ENCODE measurements around the gene SCAPER. TPM values are rescaled to one million over a fixed set of nuclear protein-coding genes. Genes with fewer than 3 reads are reported as not detected.

SCAPER gene
- total and polyA plus RNA-seq, 2 experiments from 2014 or later, result 27.0 to 35.7 TPM

- no peaks in the 10 kb centered on the region for H3K9me3 ChIP-seq (ENCODE audit: low read depth)
- no peak overlapping the region for H3K4me3 ChIP-seq
- no peaks in the 10 kb centered on the region for H3K27me3 ChIP-seq
- no peak for TF ChIP-seq CTCF (IDR thresholded peaks at IDR 0.05; ENCODE audit: low read depth, low read length)
- no peaks in the 10 kb centered on the region for H3K36me3 ChIP-seq
- H3K4me1 ChIP-seq (ENCODE audit: low read depth), result peaks cover 10% of the 10 kb centered on the region
- no peak for DNase-seq (ENCODE audit: low read depth in 1 of 2, low spot score in 1 of 2)
- H3K27ac ChIP-seq, result no peak overlapping the region
Measured at GRCh38 chr15:76426941-76427340, 478.2 kb downstream of the SCAPER start.

DNA sequence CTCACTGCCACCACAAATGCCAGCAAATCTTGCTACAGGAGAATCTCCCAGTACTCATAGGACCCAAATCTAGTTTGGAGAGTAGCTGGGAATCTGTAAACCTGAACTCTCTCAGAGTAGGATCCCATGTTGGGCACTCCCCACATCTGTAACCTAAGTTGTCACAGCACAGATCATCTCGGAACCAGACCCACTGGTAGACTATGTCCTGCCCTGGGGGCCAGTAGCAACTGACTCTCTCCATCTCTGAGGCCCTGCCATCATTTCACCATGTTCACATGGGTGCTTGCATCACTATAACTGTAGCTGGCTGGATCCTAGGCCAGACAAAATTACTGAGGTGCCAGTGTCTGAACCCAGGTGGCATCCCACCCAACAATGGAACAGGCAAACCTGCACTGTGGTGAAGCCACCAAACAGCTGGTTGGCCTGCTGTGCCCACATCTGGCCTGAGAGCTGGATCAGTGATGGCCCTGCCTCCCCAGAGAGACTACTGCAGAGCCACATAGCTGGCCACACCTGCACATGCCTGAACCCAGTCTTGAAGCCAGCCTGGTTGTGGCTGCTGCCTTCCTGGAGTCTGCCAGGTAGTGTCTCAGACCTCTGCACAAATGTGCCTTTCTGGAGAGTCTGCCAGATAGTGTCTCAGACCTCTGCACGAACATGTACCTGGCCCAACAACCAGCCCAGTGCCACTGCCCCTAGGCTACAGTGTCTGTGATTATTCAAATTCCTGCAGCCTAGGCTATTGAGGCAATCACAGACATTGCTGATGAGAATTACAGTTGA is 486.6 kb downstream of the SCAPER start:
- Histone ChIP-seq H3K27ac (no peak overlapping the region), H3K27me3 (no peaks in the 10 kb centered on the region), H3K36me3 (no peaks in the 10 kb centered on the region), H3K4me3 (no peak overlapping the region), H3K4me1 (ENCODE audit: low read depth) (peaks cover 1% of the 10 kb centered on the region), H3K9me3 (ENCODE audit: low read depth) (no peaks in the 10 kb centered on the region)
- no peak for TF ChIP-seq CTCF (IDR thresholded peaks at IDR 0.05; ENCODE audit: low read depth, low read length)
- no peak for DNase-seq (ENCODE audit: low read depth in 1 of 2, low spot score in 1 of 2)

DNA sequence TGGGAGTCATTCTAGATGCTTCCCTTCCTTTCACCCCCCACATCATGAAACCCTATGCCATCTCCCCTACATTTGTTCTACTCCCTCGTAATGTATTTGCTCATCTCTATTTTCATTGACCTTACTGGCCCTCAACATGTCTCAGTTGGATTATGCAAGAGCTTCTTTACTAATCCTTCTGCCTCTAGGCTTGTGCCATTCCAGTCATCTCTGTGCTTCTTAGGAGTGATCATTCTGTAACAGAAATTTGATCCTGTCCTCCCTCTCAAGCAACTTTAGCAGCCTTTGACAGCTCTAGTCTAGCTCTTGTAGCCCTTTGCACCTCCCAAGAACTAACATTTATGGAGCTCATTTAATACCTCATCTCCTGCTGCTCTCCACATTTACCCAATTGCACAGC is 503.9 kb downstream of the SCAPER start:
- no peak for TF ChIP-seq CTCF (IDR thresholded peaks at IDR 0.05; ENCODE audit: low read depth, low read length)
- H3K27ac ChIP-seq, result no peak overlapping the region
- peak; percentile 4 to 12 for DNase-seq (ENCODE audit: low read depth in 1 of 2, low spot score in 1 of 2)
- no peaks in the 10 kb centered on the region for H3K36me3 ChIP-seq
- H3K4me1 ChIP-seq (ENCODE audit: low read depth), result peaks cover 4% of the 10 kb centered on the region
- H3K9me3 ChIP-seq (ENCODE audit: low read depth), result no peaks in the 10 kb centered on the region
- no peak overlapping the region for H3K4me3 ChIP-seq
- no peaks in the 10 kb centered on the region for H3K27me3 ChIP-seq

- TF ChIP-seq CTCF (IDR thresholded peaks at IDR 0.05; ENCODE audit: low read depth, low read length), result no peak
- Histone ChIP-seq H3K27me3 (no peaks in the 10 kb centered on the region), H3K36me3 (no peaks in the 10 kb centered on the region), H3K4me3 (no peak overlapping the region), H3K4me1 (ENCODE audit: low read depth) (peaks cover 4% of the 10 kb centered on the region), H3K27ac (no peak overlapping the region), H3K9me3 (ENCODE audit: low read depth) (no peaks in the 10 kb centered on the region)
- no peak for DNase-seq (ENCODE audit: low read depth in 1 of 2, low spot score in 1 of 2)
Measured at GRCh38 chr15:76398317-76399104, 506.6 kb downstream of the SCAPER start.

DNA sequence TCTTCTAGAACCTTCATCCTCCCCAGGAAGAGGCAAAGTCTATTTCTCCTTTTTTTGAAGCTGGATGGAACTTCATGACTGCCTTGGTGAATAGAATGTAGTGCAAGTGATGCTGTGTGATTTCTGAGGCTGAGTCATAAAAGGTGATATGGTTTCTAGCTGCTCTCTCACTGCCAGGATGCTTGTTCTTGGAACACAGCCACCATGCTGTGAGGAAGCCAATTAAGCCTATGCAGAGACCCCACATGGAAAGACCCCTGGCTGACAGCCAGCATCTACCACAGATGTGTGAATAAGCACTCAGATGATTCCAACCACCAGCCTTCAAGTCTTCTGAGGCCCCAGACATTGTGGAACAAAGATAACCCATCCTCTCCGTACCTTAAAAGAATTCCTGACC is 511.5 kb downstream of the SCAPER start:
- DNase-seq (ENCODE audit: low read depth in 1 of 2, low spot score in 1 of 2), result peak in 1 of 2 donors; percentile 49
- Histone ChIP-seq H3K9me3 (ENCODE audit: low read depth) (no peaks in the 10 kb centered on the region), H3K36me3 (no peaks in the 10 kb centered on the region), H3K27ac (no peak overlapping the region), H3K4me1 (ENCODE audit: low read depth) (no peaks in the 10 kb centered on the region), H3K27me3 (no peaks in the 10 kb centered on the region), H3K4me3 (no peak overlapping the region)
- TF ChIP-seq CTCF (IDR thresholded peaks at IDR 0.05; ENCODE audit: low read depth, low read length), result no peak
